IPS-11a (cell line): ENCODE results near the gene WDFY2.
"Not testable (repeated sequence)": the region's sequence is repeated elsewhere in the genome, so short reads cannot be mapped to it uniquely, and the experiment has no call there.

Experiments used
- H3K4me3 ChIP-seq: one replicate; pipeline ENCODE4 v1.5.1; 2013; ENCODE audit warnings: low read depth, low read length, control low read depth

Gene WDFY2

DNA sequence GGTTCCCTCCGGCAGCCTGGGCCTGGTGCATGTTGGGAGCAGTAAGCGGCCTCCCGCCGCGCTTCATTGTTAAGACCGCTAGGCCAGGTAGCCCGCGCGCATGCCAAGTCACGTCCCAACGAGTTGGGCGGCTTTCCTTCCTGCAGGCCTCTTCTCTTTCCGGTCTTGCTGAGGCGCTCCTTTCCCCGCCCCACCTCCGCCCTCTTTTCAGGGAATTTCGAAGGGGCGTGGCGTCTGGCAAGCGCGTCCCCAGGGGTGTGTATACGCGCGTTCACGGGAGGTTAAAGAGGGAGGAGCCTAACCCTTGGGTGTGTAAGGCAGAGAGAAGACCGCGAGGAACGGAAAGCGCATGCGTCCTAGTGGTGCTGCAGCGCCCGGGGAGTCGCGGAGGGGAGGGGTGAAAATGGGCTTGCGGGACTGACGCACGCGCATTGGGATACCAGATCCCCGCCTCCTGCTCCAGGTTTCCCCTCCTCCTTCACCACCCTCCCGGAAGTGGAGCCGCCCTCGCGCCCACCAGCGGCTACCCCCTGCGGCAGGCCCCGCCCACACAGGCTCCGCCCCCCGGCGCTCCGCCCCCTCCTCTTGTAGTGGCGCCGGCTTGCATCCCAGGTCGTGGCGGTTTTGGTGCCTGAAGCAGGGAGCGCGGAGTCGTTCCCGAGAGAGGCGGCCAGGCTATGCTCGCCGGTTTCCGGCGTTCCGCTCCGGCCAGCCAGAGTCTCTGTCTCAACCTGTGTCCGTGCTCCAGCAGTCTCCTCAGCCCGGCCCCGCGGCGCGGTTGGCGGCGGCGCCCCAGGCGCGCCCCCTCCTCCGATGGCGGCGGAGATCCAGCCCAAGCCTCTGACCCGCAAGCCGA, at the start of gene WDFY2:
TSS of gene WDFY2 (plus strand) at position 588 of the 856 bp plus-strand sequence. CDS start at position 814, 226 bp downstream.
- peak within 1 kb of the TSS; percentile 78 for H3K4me3 ChIP-seq

GRCh38 chr13:51538591-51539179, 45.6 kb upstream of the WDFY2 start:
- H3K4me3 ChIP-seq = no peak overlapping the region

DNA sequence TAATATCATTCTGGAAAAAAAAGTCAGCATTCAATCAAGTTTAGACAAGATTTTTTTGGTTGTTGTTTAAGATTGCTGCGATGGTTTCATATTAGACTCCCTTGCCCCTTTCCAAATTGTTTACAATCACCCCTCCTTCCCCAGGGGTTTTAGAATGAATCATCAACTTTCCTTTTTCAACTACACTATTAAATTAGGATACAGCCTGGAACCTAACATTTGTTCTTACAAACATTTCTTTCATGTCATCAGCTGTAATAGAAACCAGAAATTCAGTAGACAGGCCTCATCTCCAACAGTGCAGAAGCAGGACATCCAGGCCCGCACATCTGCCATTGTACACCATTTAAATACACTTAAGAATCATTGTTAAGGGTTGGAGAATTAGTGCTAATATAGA, 44.4 kb upstream of the WDFY2 start:
- no peak overlapping the region for H3K4me3 ChIP-seq

DNA sequence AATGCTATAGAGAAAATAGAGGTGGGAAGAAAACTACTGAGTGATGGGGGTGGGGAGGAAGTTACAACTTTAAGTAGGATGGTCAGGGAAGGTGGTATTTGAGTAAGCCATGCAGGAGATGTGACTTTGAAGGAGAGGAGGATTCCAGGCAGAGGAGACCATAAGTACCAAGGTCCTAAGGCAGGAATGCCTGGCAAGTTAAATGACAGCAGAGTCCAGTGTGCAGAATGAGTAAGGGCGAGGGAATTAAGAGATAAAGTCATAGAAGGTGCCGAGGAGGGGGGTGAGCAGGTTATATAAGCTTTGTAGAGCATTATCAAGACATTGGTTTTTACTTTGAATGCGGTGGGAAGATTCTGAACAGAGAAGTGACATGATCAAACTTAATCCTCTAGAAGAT, 43.2 kb upstream of the WDFY2 start:
- H3K4me3 ChIP-seq = no peak overlapping the region

GRCh38 chr13:51541809-51542258, 42.4 kb upstream of the WDFY2 start:
- no peak overlapping the region for H3K4me3 ChIP-seq

GRCh38 chr13:51542346-51543242, 41.7 kb upstream of the WDFY2 start:
- H3K4me3 ChIP-seq = no peak overlapping the region

DNA sequence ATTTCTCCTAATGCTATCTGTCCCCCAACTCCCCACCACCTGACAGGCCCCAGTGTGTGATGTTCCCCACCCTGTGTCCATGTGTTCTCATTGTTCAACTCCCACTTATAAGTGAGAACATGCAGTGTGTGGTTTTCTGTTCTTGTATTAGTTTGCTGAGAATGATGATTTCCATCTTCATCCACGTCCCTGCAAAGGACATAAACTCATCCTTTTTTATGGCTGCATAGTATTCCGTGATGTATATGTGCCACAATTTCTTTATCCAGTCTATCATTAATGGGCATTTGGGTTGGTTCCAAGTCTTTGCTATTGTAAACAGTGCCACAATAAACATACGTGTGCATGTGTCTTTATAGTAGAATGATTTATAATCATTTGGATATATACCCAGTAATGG, 38.8 kb upstream of the WDFY2 start:
- H3K4me3 ChIP-seq = not testable (repeated sequence)

GRCh38 chr13:51547425-51548176, 36.7 kb upstream of the WDFY2 start:
- H3K4me3 ChIP-seq = no peak overlapping the region

DNA sequence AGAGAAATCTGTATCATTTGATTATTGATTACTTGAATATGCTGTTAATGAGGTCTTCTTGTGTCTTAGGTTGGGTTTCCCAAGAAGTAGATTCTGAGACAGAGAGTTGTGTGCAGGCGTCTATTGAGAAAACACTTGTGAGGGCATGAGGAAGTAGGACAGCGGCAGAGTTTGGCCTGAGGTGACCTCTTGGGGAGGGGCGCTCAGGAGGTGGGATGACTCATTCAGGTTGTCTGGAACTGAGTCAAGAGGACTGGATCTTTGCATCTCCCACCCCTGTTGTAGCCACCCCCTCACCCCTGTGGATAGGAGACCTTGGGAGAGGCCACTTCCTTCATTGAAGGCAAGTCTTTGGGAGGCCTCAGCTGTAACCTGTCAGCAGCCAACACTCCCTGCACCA, 35.2 kb upstream of the WDFY2 start:
- no peak overlapping the region for H3K4me3 ChIP-seq

- no peak overlapping the region for H3K4me3 ChIP-seq
Measured at GRCh38 chr13:51549593-51549992, 34.7 kb upstream of the WDFY2 start.

DNA sequence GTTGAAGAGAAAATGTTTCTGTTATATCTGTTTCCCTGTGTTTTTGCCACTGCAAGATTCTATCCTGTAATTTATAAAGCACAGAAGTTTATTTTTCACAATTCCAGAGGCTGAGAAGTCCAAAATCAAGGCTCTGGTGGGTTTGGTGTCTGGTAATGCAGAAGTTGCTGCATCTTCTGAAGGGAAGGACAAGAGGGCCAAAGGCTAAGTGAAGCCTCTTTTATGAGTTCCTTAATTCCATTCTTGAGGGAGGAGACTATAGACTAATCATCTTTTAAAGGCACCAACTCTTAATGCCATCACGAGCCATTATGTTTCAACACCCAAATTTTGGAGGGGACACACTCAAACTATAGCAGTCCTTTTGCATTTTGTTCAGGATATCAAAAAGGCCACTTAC, 34.1 kb upstream of the WDFY2 start:
- H3K4me3 ChIP-seq = no peak overlapping the region

DNA sequence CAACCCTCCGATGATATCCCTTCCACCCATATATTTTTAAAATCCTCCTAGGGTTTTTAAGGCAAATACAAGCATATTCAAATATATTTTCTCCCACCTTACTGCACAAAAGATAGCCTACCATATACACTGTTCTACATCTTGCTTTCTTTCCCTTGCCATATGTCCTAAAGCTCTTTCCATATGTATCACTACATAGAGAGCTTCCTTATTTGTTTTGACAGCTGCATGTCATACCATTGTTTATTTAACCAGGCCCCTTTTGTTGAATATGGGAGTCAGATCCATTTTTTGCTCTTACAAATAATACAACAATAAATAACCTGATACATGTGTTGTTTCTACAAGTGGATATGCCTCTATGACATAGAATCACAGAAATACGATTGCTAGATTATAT, 32.8 kb upstream of the WDFY2 start:
- H3K4me3 ChIP-seq = no peak overlapping the region

- no peak overlapping the region for H3K4me3 ChIP-seq
Measured at GRCh38 chr13:51552027-51552426, 32.2 kb upstream of the WDFY2 start.

- H3K4me3 ChIP-seq = no peak overlapping the region
Measured at GRCh38 chr13:51553531-51553930, 30.7 kb upstream of the WDFY2 start.

DNA sequence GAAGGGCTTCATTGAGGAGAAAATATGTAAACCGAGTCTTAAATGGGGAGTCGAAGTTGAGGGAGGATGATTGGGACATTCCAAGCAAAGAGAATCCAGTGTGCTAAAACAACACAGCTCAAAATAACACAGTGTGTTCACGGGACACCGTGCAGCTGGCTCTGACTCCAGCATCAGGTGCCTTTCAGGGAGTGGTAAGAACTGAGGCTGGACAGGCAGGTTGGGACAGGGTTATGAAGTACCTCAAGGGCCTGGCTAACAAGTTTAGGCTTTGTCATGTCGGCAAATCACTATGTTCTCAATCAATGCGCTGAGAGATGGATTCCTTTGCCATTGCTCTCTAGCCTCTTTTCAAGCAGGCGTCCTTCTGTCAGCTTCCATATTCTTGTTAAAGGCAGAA, 27.5 kb upstream of the WDFY2 start:
- H3K4me3 ChIP-seq = no peak overlapping the region

GRCh38 chr13:51557438-51557837, 26.8 kb upstream of the WDFY2 start:
- no peak overlapping the region for H3K4me3 ChIP-seq

- H3K4me3 ChIP-seq = no peak overlapping the region
Measured at GRCh38 chr13:51557875-51558612, 26.2 kb upstream of the WDFY2 start.

- H3K4me3 ChIP-seq = no peak overlapping the region
Measured at GRCh38 chr13:51559946-51560735, 24.1 kb upstream of the WDFY2 start.

- H3K4me3 ChIP-seq = no peak overlapping the region
Measured at GRCh38 chr13:51562011-51562671, 22.1 kb upstream of the WDFY2 start.
